DND-41 (cell line): Measurements from ENCODE around the gene ETS2.

Experiments
- CTCF ChIP-seq: IDR thresholded peaks from 2 replicates; pipeline ENCODE4 v1.5.1; 2012; ENCODE audit warnings: borderline replicate concordance, low read length, moderate library complexity, mild to moderate bottlenecking; ENCODE audit not compliant: poor library complexity, severe bottlenecking; ENCODE audit errors: extremely low read depth
- EZH2 ChIP-seq: IDR thresholded peaks from 3 replicates; pipeline ENCODE4 v1.6.1; 2012; ENCODE audit warnings: borderline replicate concordance, low read depth, mild to moderate bottlenecking, moderate library complexity, low read length, inconsistent platforms; ENCODE audit not compliant: severe bottlenecking

GRCh38 chr21:38818325-38818723, 12.6 kb downstream of the ETS2 start:
- no peak for TF ChIP-seq EZH2
- no peak for TF ChIP-seq CTCF
